ENCODE measurements around the gene PANX2.

DNA sequence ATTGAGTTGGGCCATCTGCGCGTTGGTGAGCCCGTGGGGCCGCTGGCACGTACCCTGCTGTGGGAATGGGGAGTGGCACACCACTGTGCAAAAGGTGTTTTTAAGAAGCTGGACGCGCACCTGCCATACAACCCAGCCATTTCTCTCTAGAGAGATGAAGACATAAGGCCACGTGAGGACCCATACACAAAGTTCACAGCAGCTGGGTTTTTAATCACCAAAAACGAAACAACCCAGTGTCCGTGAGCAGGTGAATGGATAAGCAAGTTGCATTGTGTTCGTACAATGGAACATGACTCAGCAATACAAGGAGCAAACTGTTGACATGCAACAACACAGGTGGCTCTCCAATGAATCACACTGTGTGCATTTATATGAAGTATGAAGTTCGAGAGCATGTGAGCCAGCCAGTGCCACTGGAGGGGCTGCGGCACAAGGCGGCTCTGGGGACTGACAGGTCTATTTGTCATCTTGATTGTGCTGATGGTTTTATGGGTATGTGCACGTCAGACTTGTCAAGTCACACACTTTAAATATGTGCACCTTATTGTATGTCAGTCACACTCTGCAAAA lies 30.6 kb upstream of the PANX2 start:
- TF ChIP-seq, protein P1, sequence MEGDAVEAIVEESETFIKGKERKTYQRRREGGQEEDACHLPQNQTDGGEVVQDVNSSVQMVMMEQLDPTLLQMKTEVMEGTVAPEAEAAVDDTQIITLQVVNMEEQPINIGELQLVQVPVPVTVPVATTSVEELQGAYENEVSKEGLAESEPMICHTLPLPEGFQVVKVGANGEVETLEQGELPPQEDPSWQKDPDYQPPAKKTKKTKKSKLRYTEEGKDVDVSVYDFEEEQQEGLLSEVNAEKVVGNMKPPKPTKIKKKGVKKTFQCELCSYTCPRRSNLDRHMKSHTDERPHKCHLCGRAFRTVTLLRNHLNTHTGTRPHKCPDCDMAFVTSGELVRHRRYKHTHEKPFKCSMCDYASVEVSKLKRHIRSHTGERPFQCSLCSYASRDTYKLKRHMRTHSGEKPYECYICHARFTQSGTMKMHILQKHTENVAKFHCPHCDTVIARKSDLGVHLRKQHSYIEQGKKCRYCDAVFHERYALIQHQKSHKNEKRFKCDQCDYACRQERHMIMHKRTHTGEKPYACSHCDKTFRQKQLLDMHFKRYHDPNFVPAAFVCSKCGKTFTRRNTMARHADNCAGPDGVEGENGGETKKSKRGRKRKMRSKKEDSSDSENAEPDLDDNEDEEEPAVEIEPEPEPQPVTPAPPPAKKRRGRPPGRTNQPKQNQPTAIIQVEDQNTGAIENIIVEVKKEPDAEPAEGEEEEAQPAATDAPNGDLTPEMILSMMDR (IDR thresholded peaks at IDR 0.05), result no peak
- no peak for TF ChIP-seq POLR2A (IDR thresholded peaks at IDR 0.05)
- TF ChIP-seq POLR2AphosphoS5 (IDR thresholded peaks at IDR 0.05; ENCODE audit: insufficient read depth in 1 of 2, low read depth in 1 of 2), result no peak
